ENCODE data around the gene MPDZ.

The MPDZ gene

GRCh38 chr9:13076616-13077015 lies 202.9 kb downstream of the MPDZ start:
- DNase-seq = no peak

- DNase-seq = no peak
These were observed 207.6 kb downstream of the MPDZ start for GRCh38 chr9:13071921-13072320.

- DNase-seq = no peak
These were observed 208.6 kb downstream of the MPDZ start for GRCh38 chr9:13070612-13071595.

GRCh38 chr9:13069498-13069897 lies 210.0 kb downstream of the MPDZ start:
- DNase-seq = no peak

- DNase-seq = no peak
These were observed 214.8 kb downstream of the MPDZ start for GRCh38 chr9:13064676-13065075.

GRCh38 chr9:13063880-13064459 lies 215.5 kb downstream of the MPDZ start:
- DNase-seq = no peak

GRCh38 chr9:13061390-13061789 lies 218.1 kb downstream of the MPDZ start:
- no peak for DNase-seq
